ENCODE results near the gene LRRC38.

LRRC38 gene

DNA sequence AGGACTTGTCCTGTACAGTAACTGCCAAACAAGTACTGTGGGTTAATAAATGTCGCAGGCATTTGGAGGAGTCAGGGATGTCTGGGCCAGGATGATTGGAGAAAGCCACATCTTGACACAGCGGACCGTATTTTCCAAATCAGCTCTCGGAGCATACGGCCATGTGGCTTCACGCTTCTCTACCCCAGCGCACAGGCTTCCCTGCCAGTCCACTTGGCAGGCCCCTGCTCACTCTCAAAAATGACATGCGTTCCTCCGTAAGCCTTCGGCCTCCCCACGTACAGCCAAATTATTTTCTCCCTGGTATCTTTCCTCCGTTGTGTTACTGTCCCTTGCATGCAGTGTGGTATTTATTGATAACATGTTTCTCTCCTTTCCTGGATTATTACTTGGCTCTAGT is 7.2 kb upstream of the LRRC38 start:
- TF ChIP-seq, protein P1, sequence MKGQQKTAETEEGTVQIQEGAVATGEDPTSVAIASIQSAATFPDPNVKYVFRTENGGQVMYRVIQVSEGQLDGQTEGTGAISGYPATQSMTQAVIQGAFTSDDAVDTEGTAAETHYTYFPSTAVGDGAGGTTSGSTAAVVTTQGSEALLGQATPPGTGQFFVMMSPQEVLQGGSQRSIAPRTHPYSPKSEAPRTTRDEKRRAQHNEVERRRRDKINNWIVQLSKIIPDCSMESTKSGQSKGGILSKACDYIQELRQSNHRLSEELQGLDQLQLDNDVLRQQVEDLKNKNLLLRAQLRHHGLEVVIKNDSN (IDR thresholded peaks at IDR 0.05) = no peak
- TF ChIP-seq FOXM1 (IDR thresholded peaks at IDR 0.05; ENCODE audit: borderline replicate concordance, low read depth) (no peak), TCF12 (IDR thresholded peaks at IDR 0.05; ENCODE audit: low read depth) (no peak), TEAD4 (IDR thresholded peaks at IDR 0.05) (no peak), NFIC (IDR thresholded peaks at IDR 0.05) (no peak), YY1 (IDR thresholded peaks at IDR 0.05; ENCODE audit: low read depth) (no peak), CREB1 (IDR thresholded peaks at IDR 0.05; ENCODE audit: low read depth) (no peak), ZBTB7A (IDR thresholded peaks at IDR 0.05; ENCODE audit: low read depth) (no peak), EGR1 (IDR thresholded peaks at IDR 0.05) (no peak), RAD21 (IDR thresholded peaks at IDR 0.05; ENCODE audit: low read depth) (no peak), CEBPB (IDR thresholded peaks at IDR 0.05) (no peak), EP300 (IDR thresholded peaks at IDR 0.05; ENCODE audit: borderline replicate concordance) (no peak)
- TF ChIP-seq, protein P2, sequence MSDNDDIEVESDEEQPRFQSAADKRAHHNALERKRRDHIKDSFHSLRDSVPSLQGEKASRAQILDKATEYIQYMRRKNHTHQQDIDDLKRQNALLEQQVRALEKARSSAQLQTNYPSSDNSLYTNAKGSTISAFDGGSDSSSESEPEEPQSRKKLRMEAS (IDR thresholded peaks at IDR 0.05) = no peak

DNA sequence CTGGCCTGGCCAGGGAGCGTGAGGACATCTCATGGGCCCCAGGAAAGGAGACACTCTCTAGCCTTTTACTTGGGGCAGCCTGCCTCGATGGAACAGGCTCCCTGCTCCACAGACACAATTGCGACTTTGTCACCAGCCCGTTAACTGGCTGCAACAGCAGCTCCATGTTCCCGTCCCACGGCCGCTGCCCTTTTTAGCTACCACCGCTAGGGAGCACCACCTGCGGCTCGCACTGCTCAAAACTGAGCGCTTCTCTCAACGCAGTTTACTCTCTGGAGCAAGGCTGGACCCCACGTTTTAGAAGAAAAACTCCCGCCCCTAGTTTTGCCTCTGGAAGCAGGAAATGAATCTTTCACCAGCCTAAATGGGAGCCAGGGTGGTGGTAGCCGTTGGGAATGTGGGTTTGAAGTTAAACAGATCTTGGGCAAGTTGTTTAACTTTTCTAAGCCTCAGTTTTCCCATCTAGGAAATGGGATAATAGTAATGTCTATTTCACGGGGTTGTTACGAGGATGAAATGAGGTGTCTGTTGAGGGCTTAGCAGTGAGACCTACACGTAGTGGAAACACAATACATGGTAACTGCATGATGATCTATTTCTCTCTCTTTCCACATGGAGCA is 3.5 kb upstream of the LRRC38 start:
- TF ChIP-seq EGR1 (IDR thresholded peaks at IDR 0.05) (no peak), RAD21 (IDR thresholded peaks at IDR 0.05; ENCODE audit: low read depth) (no peak), TCF12 (IDR thresholded peaks at IDR 0.05; ENCODE audit: low read depth) (no peak), TEAD4 (IDR thresholded peaks at IDR 0.05) (no peak), FOXM1 (IDR thresholded peaks at IDR 0.05; ENCODE audit: borderline replicate concordance, low read depth) (no peak), ZBTB7A (IDR thresholded peaks at IDR 0.05; ENCODE audit: low read depth) (no peak), CREB1 (IDR thresholded peaks at IDR 0.05; ENCODE audit: low read depth) (no peak)
- TF ChIP-seq, protein P1 (IDR thresholded peaks at IDR 0.05) = no peak
- TF ChIP-seq, protein P3, sequence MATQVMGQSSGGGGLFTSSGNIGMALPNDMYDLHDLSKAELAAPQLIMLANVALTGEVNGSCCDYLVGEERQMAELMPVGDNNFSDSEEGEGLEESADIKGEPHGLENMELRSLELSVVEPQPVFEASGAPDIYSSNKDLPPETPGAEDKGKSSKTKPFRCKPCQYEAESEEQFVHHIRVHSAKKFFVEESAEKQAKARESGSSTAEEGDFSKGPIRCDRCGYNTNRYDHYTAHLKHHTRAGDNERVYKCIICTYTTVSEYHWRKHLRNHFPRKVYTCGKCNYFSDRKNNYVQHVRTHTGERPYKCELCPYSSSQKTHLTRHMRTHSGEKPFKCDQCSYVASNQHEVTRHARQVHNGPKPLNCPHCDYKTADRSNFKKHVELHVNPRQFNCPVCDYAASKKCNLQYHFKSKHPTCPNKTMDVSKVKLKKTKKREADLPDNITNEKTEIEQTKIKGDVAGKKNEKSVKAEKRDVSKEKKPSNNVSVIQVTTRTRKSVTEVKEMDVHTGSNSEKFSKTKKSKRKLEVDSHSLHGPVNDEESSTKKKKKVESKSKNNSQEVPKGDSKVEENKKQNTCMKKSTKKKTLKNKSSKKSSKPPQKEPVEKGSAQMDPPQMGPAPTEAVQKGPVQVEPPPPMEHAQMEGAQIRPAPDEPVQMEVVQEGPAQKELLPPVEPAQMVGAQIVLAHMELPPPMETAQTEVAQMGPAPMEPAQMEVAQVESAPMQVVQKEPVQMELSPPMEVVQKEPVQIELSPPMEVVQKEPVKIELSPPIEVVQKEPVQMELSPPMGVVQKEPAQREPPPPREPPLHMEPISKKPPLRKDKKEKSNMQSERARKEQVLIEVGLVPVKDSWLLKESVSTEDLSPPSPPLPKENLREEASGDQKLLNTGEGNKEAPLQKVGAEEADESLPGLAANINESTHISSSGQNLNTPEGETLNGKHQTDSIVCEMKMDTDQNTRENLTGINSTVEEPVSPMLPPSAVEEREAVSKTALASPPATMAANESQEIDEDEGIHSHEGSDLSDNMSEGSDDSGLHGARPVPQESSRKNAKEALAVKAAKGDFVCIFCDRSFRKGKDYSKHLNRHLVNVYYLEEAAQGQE (IDR thresholded peaks at IDR 0.05; ENCODE audit: low read depth) = no peak
- TF ChIP-seq, protein P2 (IDR thresholded peaks at IDR 0.05) = no peak

DNA sequence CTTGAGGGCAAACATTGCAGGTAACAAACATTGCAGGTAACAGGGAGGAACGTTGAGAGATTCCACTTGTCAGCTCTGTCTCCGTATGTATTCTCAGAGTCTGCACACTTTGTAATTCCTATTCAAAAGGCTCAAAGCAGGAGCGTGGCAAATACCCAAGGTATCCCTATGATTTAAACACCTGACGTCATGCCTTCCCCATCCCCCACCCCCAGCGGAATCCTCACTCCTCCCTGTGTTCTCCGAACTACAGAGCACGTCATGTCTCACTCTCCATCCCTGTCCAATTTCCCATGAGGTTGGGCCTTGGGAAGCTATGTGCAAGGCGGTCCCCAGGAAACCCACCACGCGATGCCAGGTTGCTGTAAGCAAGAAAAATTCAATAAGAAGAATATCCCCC is 2.8 kb upstream of the LRRC38 start:
- TF ChIP-seq NFIC (IDR thresholded peaks at IDR 0.05) (no peak), ZBTB7A (IDR thresholded peaks at IDR 0.05; ENCODE audit: low read depth) (no peak), TCF12 (IDR thresholded peaks at IDR 0.05; ENCODE audit: low read depth) (no peak), CEBPB (IDR thresholded peaks at IDR 0.05) (no peak), RAD21 (IDR thresholded peaks at IDR 0.05; ENCODE audit: low read depth) (no peak), YY1 (IDR thresholded peaks at IDR 0.05; ENCODE audit: low read depth) (no peak), FOXM1 (IDR thresholded peaks at IDR 0.05; ENCODE audit: borderline replicate concordance, low read depth) (no peak), EP300 (IDR thresholded peaks at IDR 0.05; ENCODE audit: borderline replicate concordance) (no peak), TEAD4 (IDR thresholded peaks at IDR 0.05) (no peak), CREB1 (IDR thresholded peaks at IDR 0.05; ENCODE audit: low read depth) (no peak), TAF1 (IDR thresholded peaks at IDR 0.05; ENCODE audit: low read depth) (no peak), EGR1 (IDR thresholded peaks at IDR 0.05) (no peak)
- TF ChIP-seq, protein P2 (IDR thresholded peaks at IDR 0.05) = no peak
- TF ChIP-seq, protein P3 (IDR thresholded peaks at IDR 0.05; ENCODE audit: low read depth) = no peak
- TF ChIP-seq, protein P1 (IDR thresholded peaks at IDR 0.05) = no peak

DNA sequence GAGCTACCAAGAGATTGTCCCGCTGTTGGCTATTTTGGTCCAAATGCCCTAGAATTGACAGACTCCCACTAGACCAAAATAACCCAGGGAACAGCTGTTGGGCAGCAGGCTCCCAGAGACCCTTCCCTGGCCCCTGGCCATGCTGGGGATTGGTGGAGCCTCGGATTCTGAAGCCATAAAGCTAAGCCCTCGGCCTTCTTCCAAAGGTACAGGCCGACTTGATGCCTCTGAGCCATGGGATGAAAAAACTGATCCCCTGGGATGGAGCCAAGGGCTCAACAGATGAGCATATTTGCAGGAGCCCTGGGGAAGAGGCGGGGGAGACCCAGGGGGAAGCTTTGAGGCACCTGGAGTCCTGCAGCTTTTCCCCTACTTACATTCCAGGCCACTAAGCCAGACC is 1.0 kb upstream of the LRRC38 start:
- TF ChIP-seq RAD21 (IDR thresholded peaks at IDR 0.05; ENCODE audit: low read depth) (no peak), TCF12 (IDR thresholded peaks at IDR 0.05; ENCODE audit: low read depth) (no peak), NFIC (IDR thresholded peaks at IDR 0.05) (no peak), ZBTB7A (IDR thresholded peaks at IDR 0.05; ENCODE audit: low read depth) (no peak), CREB1 (IDR thresholded peaks at IDR 0.05; ENCODE audit: low read depth) (no peak)
- TF ChIP-seq, protein P2 (IDR thresholded peaks at IDR 0.05) = no peak
